Measurements from ENCODE around the gene SLC7A7.

The SLC7A7 gene

GRCh38 chr14:22841311-22841710 is 26.1 kb upstream of the SLC7A7 start:
- no peak for TF ChIP-seq ZFX (IDR thresholded peaks at IDR 0.05)
- TF ChIP-seq CTCF (conservative IDR thresholded peaks at IDR 0.05) = no peak
- H3K27ac ChIP-seq = no peak overlapping the region

- TF ChIP-seq ZFX (IDR thresholded peaks at IDR 0.05) = no peak
- no peak for TF ChIP-seq CTCF (conservative IDR thresholded peaks at IDR 0.05)
- no peak overlapping the region for H3K27ac ChIP-seq
These were observed 24.0 kb upstream of the SLC7A7 start for GRCh38 chr14:22839159-22839779.

- TF ChIP-seq ZFX (IDR thresholded peaks at IDR 0.05) (no peak), CTCF (conservative IDR thresholded peaks at IDR 0.05) (no peak)
- H3K27ac ChIP-seq = no peak overlapping the region
These were observed 23.4 kb upstream of the SLC7A7 start for GRCh38 chr14:22838631-22839041.

- no peak overlapping the region for H3K27ac ChIP-seq
- TF ChIP-seq CTCF (conservative IDR thresholded peaks at IDR 0.05) = no peak
- TF ChIP-seq ZFX (IDR thresholded peaks at IDR 0.05) = no peak
These were observed 22.7 kb upstream of the SLC7A7 start for GRCh38 chr14:22837750-22838538.

GRCh38 chr14:22837114-22837749 is 22.0 kb upstream of the SLC7A7 start:
- H3K27ac ChIP-seq = no peak overlapping the region; the same call in 1 of the 2 replicates
- TF ChIP-seq CTCF (conservative IDR thresholded peaks at IDR 0.05) = no peak
- no peak for TF ChIP-seq ZFX (IDR thresholded peaks at IDR 0.05)

- no peak for TF ChIP-seq ZFX (IDR thresholded peaks at IDR 0.05)
- TF ChIP-seq CTCF (conservative IDR thresholded peaks at IDR 0.05) = no peak
- no peak within 1 kb of the TSS; the same call in 1 of the 2 replicates for H3K27ac ChIP-seq
These were observed 21.3 kb upstream of the SLC7A7 start, which contains the start of gene MMP14 for GRCh38 chr14:22836301-22837113. Gene MMP14, plus strand, starts transcription at chr14:22836585. Its CDS starts 233 bp downstream, at chr14:22836818.
